OCI-LY1 (cell line): ENCODE results near the gene TMEM242.

ENCODE experiments used
- H2AFZ ChIP-seq: fragments of 200-600 bp; sonication (generic), shearing (Covaris generic); 2 replicates; pipeline ENCODE4 v1.6.0; 2014; ENCODE audit warnings: antibody characterized with exemption, mild to moderate bottlenecking, low read length
- H3F3A ChIP-seq: fragments of 200-600 bp; sonication (generic), shearing (Covaris generic); 2 replicates; pipeline ENCODE4 v1.6.0; 2014; ENCODE audit warnings: mild to moderate bottlenecking, antibody characterized with exemption, low read length, moderate library complexity; ENCODE audit not compliant: insufficient read depth
- H3K27ac ChIP-seq: fragments of 200-600 bp; sonication (generic); 2 replicates; pipeline ENCODE4 v1.5.1; 2014; ENCODE audit warnings: low read length, mixed run types, mild to moderate bottlenecking, low read depth; ENCODE audit not compliant: poor library complexity, severe bottlenecking
- H3K27me3 ChIP-seq: fragments of 200-600 bp; sonication (generic); 2 replicates; pipeline ENCODE4 v1.6.0; 2014; ENCODE audit warnings: antibody characterized with exemption, mild to moderate bottlenecking, low read length, moderate library complexity; ENCODE audit not compliant: insufficient read depth
- H3K36me3 ChIP-seq: fragments of 200-600 bp; sonication (generic); 2 replicates; pipeline ENCODE4 v1.6.1; 2014; ENCODE audit warnings: mild to moderate bottlenecking, antibody characterized with exemption, low read length, moderate library complexity, mixed read lengths; ENCODE audit not compliant: insufficient read depth
- H3K4me1 ChIP-seq: fragments of 200-600 bp; sonication (generic); 2 replicates; pipeline ENCODE4 v1.5.1; 2014; ENCODE audit warnings: mild to moderate bottlenecking, low read length, moderate library complexity; ENCODE audit not compliant: insufficient read depth, severe bottlenecking
- H3K4me2 ChIP-seq: fragments of 200-600 bp; sonication (generic), shearing (Covaris generic); 2 replicates; pipeline ENCODE4 v1.6.1; 2014; ENCODE audit warnings: low read length
- H3K4me3 ChIP-seq: fragments of 200-600 bp; sonication (generic); 2 replicates; pipeline ENCODE4 v1.5.1; 2014; ENCODE audit warnings: low read length, low read depth, mild to moderate bottlenecking, mixed read lengths; ENCODE audit not compliant: poor library complexity, severe bottlenecking
- H3K79me2 ChIP-seq: fragments of 200-600 bp; shearing (Covaris generic); 2 replicates; pipeline ENCODE4 v1.6.1; 2016; ENCODE audit warnings: mixed run types, low read length, mixed read lengths; ENCODE audit not compliant: insufficient read depth
- H3K9ac ChIP-seq: fragments of 200-600 bp; sonication (generic), shearing (Covaris generic); 2 replicates; pipeline ENCODE4 v1.6.1; 2014; ENCODE audit warnings: mild to moderate bottlenecking, low read length, mixed read lengths
- H3K9me2 ChIP-seq: fragments of 200-600 bp; sonication (generic), shearing (Covaris generic); 2 replicates; pipeline ENCODE4 v1.6.1; 2014; ENCODE audit warnings: low read depth, mild to moderate bottlenecking, low read length, mixed read lengths
- H3K9me3 ChIP-seq: fragments of 200-600 bp; shearing (Covaris generic); 2 replicates; pipeline ENCODE4 v1.6.1; 2014; ENCODE audit warnings: low read length, mixed read lengths
- H4K20me1 ChIP-seq: fragments of 200-600 bp; sonication (generic), shearing (Covaris generic); 2 replicates; pipeline ENCODE4 v1.6.0; 2016; ENCODE audit warnings: mild to moderate bottlenecking, low read length; ENCODE audit not compliant: insufficient read depth
- EZH2 ChIP-seq: fragments of 200-600 bp; sonication (generic), shearing (Covaris generic); IDR thresholded peaks from 2 replicates; pipeline ENCODE4 v1.8.0; 2017; ENCODE audit warnings: borderline replicate concordance, mixed run types, mild to moderate bottlenecking, antibody characterized with exemption, low read length, moderate library complexity, mixed read lengths
- TF ChIP-seq, protein P1 (sequence below): fragments of 200-600 bp; sonication (generic), shearing (Covaris generic); IDR thresholded peaks from 2 replicates; pipeline ENCODE4 v1.5.1; 2017; ENCODE audit warnings: mild to moderate bottlenecking, antibody characterized with exemption, low read length, moderate library complexity, mixed read lengths

Gene TMEM242

DNA sequence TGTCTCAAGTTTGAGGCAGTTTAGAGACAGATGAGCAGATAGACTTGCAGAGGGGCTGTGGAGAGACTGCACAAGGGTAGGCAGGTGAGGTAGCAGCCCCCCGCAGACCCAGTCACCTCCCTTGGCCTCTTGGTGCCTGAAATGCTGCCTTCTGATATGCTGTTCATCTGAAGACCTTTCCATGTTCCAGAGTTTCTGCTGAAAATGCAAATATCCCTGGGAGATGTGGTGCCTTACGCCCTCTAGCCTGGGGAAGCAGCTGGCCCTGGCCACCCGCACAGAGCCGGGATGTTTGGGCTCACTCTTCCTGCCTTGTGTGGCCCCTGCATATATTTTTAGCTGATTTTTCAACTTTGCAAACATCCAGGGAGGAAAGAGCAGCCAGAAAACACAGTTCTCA lies 51.4 kb downstream of the TMEM242 start:
- no peaks in the 10 kb centered on the region for H3K9me2 ChIP-seq
- no peak overlapping the region for H3K27ac ChIP-seq
- no peak overlapping the region for H2AFZ ChIP-seq
- H3K4me2 ChIP-seq = no peak overlapping the region
- no peaks in the 10 kb centered on the region for H3K9me3 ChIP-seq
- no peak overlapping the region for H3K4me3 ChIP-seq
- TF ChIP-seq, protein P1, sequence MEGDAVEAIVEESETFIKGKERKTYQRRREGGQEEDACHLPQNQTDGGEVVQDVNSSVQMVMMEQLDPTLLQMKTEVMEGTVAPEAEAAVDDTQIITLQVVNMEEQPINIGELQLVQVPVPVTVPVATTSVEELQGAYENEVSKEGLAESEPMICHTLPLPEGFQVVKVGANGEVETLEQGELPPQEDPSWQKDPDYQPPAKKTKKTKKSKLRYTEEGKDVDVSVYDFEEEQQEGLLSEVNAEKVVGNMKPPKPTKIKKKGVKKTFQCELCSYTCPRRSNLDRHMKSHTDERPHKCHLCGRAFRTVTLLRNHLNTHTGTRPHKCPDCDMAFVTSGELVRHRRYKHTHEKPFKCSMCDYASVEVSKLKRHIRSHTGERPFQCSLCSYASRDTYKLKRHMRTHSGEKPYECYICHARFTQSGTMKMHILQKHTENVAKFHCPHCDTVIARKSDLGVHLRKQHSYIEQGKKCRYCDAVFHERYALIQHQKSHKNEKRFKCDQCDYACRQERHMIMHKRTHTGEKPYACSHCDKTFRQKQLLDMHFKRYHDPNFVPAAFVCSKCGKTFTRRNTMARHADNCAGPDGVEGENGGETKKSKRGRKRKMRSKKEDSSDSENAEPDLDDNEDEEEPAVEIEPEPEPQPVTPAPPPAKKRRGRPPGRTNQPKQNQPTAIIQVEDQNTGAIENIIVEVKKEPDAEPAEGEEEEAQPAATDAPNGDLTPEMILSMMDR = no peak
- no peak for TF ChIP-seq EZH2
- no peaks in the 10 kb centered on the region for H3F3A ChIP-seq
- H4K20me1 ChIP-seq = no peaks in the 10 kb centered on the region
- peaks cover 27% of the 10 kb centered on the region for H3K4me1 ChIP-seq
- H3K27me3 ChIP-seq = no peaks in the 10 kb centered on the region; the same call in 1 of the 2 replicates
- H3K9ac ChIP-seq = no peak overlapping the region
- H3K36me3 ChIP-seq = no peaks in the 10 kb centered on the region
- no peaks in the 10 kb centered on the region for H3K79me2 ChIP-seq

DNA sequence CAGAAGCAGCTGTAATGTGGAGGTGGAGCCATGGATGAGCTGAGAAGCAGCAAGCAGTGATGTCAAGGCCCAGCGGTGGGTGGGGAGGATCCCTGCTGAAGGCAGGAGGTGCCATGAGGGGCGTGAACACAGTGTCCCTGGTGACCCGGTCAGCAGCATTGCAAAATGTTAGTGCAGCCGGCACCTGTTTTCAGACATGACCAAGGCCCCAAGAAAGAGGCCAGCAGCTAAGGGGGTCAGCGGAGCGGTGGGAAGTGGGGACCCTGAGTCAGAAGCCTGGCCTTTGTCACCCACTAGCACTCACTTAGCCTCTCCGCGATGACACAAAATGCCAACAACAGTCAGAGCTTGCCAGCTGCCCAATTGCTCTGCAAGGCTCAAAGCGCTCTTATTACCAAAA lies 51.9 kb downstream of the TMEM242 start:
- no peak overlapping the region for H3K4me3 ChIP-seq
- no peaks in the 10 kb centered on the region for H3F3A ChIP-seq
- no peaks in the 10 kb centered on the region for H3K9me2 ChIP-seq
- H3K79me2 ChIP-seq = no peaks in the 10 kb centered on the region
- no peaks in the 10 kb centered on the region; the same call in 1 of the 2 replicates for H3K27me3 ChIP-seq
- H3K4me1 ChIP-seq = peaks cover 27% of the 10 kb centered on the region
- H3K36me3 ChIP-seq = no peaks in the 10 kb centered on the region
- no peak overlapping the region for H3K9ac ChIP-seq
- no peak overlapping the region for H2AFZ ChIP-seq
- TF ChIP-seq, protein P1 = no peak
- no peak for TF ChIP-seq EZH2
- no peaks in the 10 kb centered on the region for H3K9me3 ChIP-seq
- no peak overlapping the region for H3K4me2 ChIP-seq
- no peak overlapping the region for H3K27ac ChIP-seq
- no peaks in the 10 kb centered on the region for H4K20me1 ChIP-seq

DNA sequence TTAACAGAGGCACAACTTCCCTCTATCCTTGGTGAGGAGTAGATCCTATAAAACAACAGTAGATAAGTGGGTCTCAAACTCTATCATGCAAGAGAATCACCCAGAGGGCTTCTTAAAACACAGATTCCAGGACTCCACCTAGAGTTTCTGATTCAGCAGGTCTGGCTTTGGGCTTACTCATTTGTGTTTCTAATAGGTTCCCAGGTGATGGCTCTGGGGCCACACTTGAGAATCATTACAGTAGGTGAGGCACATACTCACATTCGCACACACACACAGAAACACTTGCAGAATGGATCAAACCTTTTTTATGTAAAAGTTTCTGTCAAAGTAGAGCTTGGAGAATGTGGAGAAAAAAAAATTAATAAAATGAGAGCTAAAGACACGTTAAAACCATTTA lies 52.4 kb downstream of the TMEM242 start:
- TF ChIP-seq EZH2 = no peak
- TF ChIP-seq, protein P1 = no peak
- Histone ChIP-seq H3K27ac (no peak overlapping the region), H3K79me2 (no peaks in the 10 kb centered on the region), H3K9me2 (no peaks in the 10 kb centered on the region), H3K9ac (no peak overlapping the region), H3K4me2 (no peak overlapping the region), H3K4me1 (peaks cover 27% of the 10 kb centered on the region), H3F3A (no peaks in the 10 kb centered on the region), H3K4me3 (no peak overlapping the region), H3K9me3 (no peaks in the 10 kb centered on the region), H3K36me3 (no peaks in the 10 kb centered on the region), H4K20me1 (no peaks in the 10 kb centered on the region), H3K27me3 (no peaks in the 10 kb centered on the region; the same call in 1 of the 2 replicates), H2AFZ (no peak overlapping the region)
